Peyer's patch (tissue), 4 donors: Measurements from ENCODE around the gene MOCS2. TPM values are rescaled to one million over a fixed set of nuclear protein-coding genes. Genes with fewer than 3 reads are reported as not detected.

Experiments
- DNase-seq, 3 donors: peaks; one replicate each; pipeline ENCODE4 v3.0.0-alpha.2; 2017 to 2019
- H3K27ac ChIP-seq, 4 donors: fragments of 200-600 bp; sonication (generic); one replicate each; pipeline ENCODE4 v1.5.1; 2016 to 2019
- H3K27me3 ChIP-seq, 2 donors: fragments of 200-600 bp; sonication (generic); one replicate each; pipeline ENCODE4 v1.5.1; 2019
- H3K36me3 ChIP-seq, 3 donors: fragments of 200-600 bp; sonication (generic); one replicate each; pipeline ENCODE4 v1.5.1; 2016 to 2019
- H3K4me1 ChIP-seq, 4 donors: fragments of 200-600 bp; sonication (generic); one replicate each; pipeline ENCODE4 v1.5.1; 2016 to 2019
- H3K4me3 ChIP-seq, 4 donors: fragments of 200-600 bp; sonication (generic); 1 replicate in 3 of 4; 2 replicates in 1 of 4; pipeline ENCODE4 v1.5.1; 2016 to 2019; ENCODE audit warnings: mild to moderate bottlenecking in 1 of 4
- H3K9me3 ChIP-seq, 4 donors: fragments of 200-600 bp; sonication (generic); one replicate each; pipeline ENCODE4 v1.5.1; 2016 to 2019; ENCODE audit warnings: mild to moderate bottlenecking in 1 of 4
- CTCF ChIP-seq, 6 experiments: fragments of 450-650 bp in 4 of 6; fragments of 200-600 bp in 2 of 6; sonication (generic) in 1 of 6; IDR thresholded peaks; one replicate each; pipeline ENCODE4 v1.5.1; 2017 to 2019; ENCODE audit warnings: antibody characterized with exemption in 6 of 6, mild to moderate bottlenecking in 3 of 6, moderate library complexity in 1 of 6
- POLR2A ChIP-seq, 2 donors: fragments of 450-650 bp; IDR thresholded peaks; one replicate each; pipeline ENCODE4 v1.5.1; 2017; ENCODE audit warnings: antibody characterized with exemption in 2 of 2, mild to moderate bottlenecking in 2 of 2, moderate library complexity in 2 of 2
- total RNA-seq, 4 donors: library from RNA; depleted of rRNA; stranded (reverse); fragments of >200 nt; gene quantifications; one replicate each; pipeline ENCODE4 v1.1.0, GENCODE V29; 2016

Gene MOCS2
- total RNA-seq, 4 donors from 2014 or later: 24.5 to 38.4 (median 31.3) TPM

DNA sequence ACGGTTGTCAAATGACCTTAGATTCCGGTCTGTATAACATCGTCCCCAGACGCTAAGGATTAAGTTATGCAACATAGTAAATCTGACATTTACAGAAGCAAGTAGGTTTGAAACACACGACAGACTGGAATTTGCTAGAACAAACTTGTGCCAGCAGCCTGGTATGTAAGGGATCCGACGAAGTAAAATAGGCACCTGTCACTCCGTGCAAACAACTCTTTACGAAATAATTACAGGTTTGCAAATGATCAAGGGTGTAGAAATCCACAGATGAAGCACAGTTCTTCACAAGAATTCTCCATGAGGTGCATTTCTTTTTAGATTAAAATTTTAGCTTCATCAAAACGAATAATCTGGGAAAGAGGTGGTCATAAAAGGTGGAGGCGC lies 508 bp downstream of the MOCS2 start:
- Histone ChIP-seq H3K9me3 (no peaks in the 10 kb centered on the region), H3K36me3 (peaks cover 0 to under 1% (median 0%) of the 10 kb centered on the region in 3 donors), H3K4me1 (peaks cover 0 to 28% (median 0%) of the 10 kb centered on the region in 4 donors), H3K27ac (peak overlapping the region; percentile 73 to 87 (median 76)), H3K4me3 (peak overlapping the region; percentile 59 to 76 (median 73)), H3K27me3 (no peaks in the 10 kb centered on the region)
- DNase-seq: no peak
- TF ChIP-seq POLR2A (IDR thresholded peaks at IDR 0.05) (no peak), CTCF (IDR thresholded peaks at IDR 0.05) (no peak)

- H3K27ac ChIP-seq: no peak overlapping the region
- peaks cover 0 to 26% (median 0%) of the 10 kb centered on the region in 4 donors for H3K4me1 ChIP-seq
- DNase-seq: no peak
- H3K27me3 ChIP-seq: no peaks in the 10 kb centered on the region
- H3K9me3 ChIP-seq: no peaks in the 10 kb centered on the region
- H3K4me3 ChIP-seq: no peak overlapping the region
- peaks cover 0 to 29% (median 0%) of the 10 kb centered on the region in 3 donors for H3K36me3 ChIP-seq
- TF ChIP-seq POLR2A (IDR thresholded peaks at IDR 0.05) (no peak), CTCF (IDR thresholded peaks at IDR 0.05) (no peak)
These were observed 3.8 kb downstream of the MOCS2 start for GRCh38 chr5:53105611-53106300.

- no peak overlapping the region for H3K4me3 ChIP-seq
- DNase-seq: no peak
- TF ChIP-seq POLR2A (IDR thresholded peaks at IDR 0.05) (no peak), CTCF (IDR thresholded peaks at IDR 0.05) (no peak)
- peaks cover 0 to 69% (median 0%) of the 10 kb centered on the region in 3 donors for H3K36me3 ChIP-seq
- H3K27ac ChIP-seq: no peak overlapping the region
- H3K9me3 ChIP-seq: no peaks in the 10 kb centered on the region
- H3K27me3 ChIP-seq: no peaks in the 10 kb centered on the region
- H3K4me1 ChIP-seq: no peaks in the 10 kb centered on the region
These were observed 9.0 kb downstream of the MOCS2 start for GRCh38 chr5:53100606-53101005.

DNA sequence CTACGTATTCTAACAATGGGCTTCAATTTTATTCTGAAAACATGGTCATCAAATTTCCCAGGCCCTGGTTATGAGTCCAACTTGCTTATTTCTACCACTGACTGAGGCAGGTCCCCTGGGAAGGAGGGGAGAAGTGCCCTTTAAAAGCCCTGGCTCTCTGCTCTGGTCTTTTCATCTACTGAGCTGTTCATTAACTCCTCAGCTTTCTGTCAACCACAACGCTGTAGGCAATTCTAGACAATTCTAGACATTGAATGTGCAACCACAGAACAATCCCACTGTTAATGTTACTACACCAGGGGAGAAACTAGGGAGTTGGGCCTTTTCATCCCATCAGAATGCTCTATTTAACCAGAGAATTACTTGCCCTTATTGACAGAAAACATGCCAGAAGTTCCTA lies 10.0 kb downstream of the MOCS2 start:
- H3K36me3 ChIP-seq: peaks cover 0 to 69% (median 0%) of the 10 kb centered on the region in 3 donors
- no peak for DNase-seq
- TF ChIP-seq POLR2A (IDR thresholded peaks at IDR 0.05) (no peak), CTCF (IDR thresholded peaks at IDR 0.05) (no peak)
- H3K27ac ChIP-seq: no peak overlapping the region
- H3K4me3 ChIP-seq: no peak overlapping the region
- no peaks in the 10 kb centered on the region for H3K9me3 ChIP-seq
- H3K27me3 ChIP-seq: no peaks in the 10 kb centered on the region
- H3K4me1 ChIP-seq: no peaks in the 10 kb centered on the region

- H3K9me3 ChIP-seq: no peaks in the 10 kb centered on the region
- TF ChIP-seq CTCF (IDR thresholded peaks at IDR 0.05) (peak; percentile 51 to 92 (median 86)), POLR2A (IDR thresholded peaks at IDR 0.05) (no peak)
- no peak overlapping the region for H3K4me3 ChIP-seq
- H3K27ac ChIP-seq: no peak overlapping the region
- no peaks in the 10 kb centered on the region for H3K4me1 ChIP-seq
- DNase-seq: peak in 2 of 3 donors; percentile 59 to 90
- peaks cover 0 to 52% (median 0%) of the 10 kb centered on the region in 3 donors for H3K36me3 ChIP-seq
- H3K27me3 ChIP-seq: no peaks in the 10 kb centered on the region
These were observed 13.5 kb downstream of the MOCS2 start for GRCh38 chr5:53095931-53096525.
